Hypothalamus (tissue), 51 donors: ENCODE data around the gene HNRNPU.
A peak's percentile ranks its signal among the peaks of the same experiment; 100 is the strongest.
"Not testable (repeated sequence)": the region's sequence is repeated elsewhere in the genome, so short reads cannot be mapped to it uniquely, and the experiment has no call there.

ENCODE experiments used
- DNase-seq, 51 donors: peaks; one replicate each; lab custom pipeline; 2025; lab: John Stamatoyannopoulos, UW

The HNRNPU gene

GRCh38 chr1:244843148-244843978, 21.0 kb downstream of the HNRNPU start:
- no peak for DNase-seq

- no peak for DNase-seq
These were observed 22.9 kb downstream of the HNRNPU start for GRCh38 chr1:244841273-244841927.

- no peak for DNase-seq
These were observed 24.0 kb downstream of the HNRNPU start for GRCh38 chr1:244840219-244840794.

- DNase-seq: no peak
These were observed 24.7 kb downstream of the HNRNPU start for GRCh38 chr1:244839656-244840055.

GRCh38 chr1:244837597-244838258, 26.6 kb downstream of the HNRNPU start:
- peak in 1 of 51 donors; percentile 15 for DNase-seq

GRCh38 chr1:244836584-244836983, 27.8 kb downstream of the HNRNPU start:
- no peak for DNase-seq

- peak in 5 of 51 donors; percentile 12 to 77 (median 18) for DNase-seq
These were observed 28.2 kb downstream of the HNRNPU start for GRCh38 chr1:244836135-244836521.

DNA sequence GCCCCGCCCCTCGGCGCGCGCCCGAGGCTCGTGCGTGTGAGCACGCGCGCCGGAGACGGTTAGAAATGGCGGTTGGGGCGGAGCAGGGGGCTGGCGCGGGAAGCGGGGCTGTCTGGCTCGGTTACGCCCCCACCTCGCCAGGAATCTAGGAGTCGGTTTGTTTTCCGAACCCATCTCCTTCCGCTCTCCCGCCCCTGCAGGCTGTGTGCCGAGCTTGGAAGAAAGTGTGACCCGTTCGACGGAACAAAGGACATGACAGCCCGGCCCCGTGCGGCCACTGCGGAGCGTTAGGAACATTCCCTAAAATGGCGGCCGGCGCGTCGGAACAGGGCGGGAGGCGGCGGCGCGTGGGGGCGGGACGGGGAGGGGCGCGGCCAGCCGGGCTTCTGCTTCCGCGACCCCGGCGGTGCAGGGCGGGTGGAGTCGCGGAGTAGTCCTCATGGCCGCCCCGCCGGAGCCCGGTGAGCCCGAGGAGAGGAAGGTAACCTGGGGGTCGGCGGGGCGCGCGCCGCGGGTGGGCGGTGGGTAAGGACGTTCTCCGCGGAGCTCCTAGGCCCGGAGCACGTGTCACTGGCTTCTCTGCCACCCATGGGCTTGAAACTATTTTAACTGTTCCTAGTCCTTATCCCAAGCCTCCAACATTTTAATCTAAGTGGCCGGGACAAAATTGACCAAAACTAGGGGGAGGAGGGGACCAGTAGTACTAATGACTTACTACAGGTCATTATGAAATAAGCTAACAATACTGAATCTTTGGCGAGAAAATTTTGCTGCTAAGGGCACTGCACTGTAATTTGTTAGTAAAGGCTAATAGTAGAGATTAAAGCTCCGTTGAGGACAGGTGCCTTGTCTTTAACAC, 28.8 kb downstream of the HNRNPU start, which contains the start of gene COX20:
TSS of gene COX20 (plus strand) at position 383 of the 859 bp plus-strand sequence. CDS start at position 440, 57 bp downstream.
- peak; percentile 62 to 98 (median 92) for DNase-seq

DNA sequence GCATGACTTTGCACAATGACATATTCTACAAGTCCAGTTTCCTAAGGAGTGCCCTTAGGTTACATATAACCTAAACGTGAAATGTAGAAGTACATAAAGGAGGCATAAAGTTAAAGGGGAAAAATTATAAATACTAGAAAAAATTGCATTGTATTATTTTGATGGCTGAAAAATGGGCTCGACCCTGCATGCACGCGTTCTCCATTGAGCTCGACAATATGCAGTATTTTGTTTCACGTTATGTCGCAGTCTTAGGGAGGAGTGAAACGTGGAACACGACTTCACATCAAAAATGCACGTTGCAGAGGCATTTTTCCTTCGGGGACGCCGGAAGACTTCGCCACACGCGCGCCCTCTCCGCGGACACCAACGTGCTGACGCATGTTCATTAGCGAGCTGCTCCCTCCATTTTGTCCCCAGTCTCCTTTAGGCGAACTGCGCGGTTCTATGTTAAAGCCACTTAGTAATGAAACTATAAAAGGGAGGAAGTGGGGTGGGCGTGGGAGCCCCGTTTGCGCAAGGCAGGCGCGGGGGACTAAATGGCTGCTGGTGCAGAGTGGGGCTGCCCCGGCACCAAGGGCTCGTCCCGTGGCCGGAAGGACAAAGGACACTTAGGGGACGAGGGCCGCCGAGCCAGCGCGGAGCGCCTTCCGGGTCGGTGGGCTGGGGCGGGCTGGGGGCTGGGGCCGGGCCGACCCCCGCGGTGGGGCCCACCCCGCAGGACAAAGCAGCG, 29.6 kb downstream of the HNRNPU start:
- DNase-seq: peak in 33 of 51 donors; percentile 44 to 98 (median 91)

DNA sequence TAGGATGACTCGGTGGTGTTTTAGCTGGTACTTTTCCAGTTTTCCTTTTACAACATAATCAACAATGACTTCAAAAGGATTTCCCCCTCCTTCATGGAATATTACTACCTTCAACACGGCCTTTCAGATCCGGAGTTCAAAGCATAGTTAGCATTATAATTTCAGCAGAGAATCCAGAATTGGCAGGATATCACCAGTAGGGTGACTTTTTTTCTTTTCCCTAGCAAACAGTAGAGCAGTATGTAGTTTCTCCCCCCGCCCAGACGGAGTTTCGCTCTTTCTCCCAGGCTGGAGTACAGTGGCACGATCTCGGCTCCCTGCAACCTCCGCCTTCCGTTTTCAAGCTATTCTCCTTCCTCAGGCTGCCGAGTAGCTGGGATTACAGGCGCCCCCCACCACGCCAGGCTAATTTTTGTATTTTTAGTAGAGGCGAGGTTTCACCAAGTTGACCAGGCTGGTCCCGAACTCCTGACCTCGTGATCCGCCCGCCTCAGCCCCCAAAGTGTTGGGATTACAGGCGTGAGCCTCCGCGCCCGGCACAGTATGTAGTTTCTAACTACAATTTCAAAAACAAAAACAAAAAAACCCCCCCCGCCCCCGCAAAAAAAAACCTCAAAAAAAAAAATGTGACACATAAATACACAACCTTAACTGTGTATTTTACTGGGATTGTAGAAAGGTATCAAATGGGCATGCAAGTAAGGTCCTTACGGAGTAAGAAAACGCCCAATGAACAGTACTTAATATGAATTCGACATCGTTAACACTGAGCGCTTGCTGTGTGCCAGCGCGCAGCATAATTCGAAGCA, 30.4 kb downstream of the HNRNPU start:
- DNase-seq: peak in 36 of 51 donors; percentile 5 to 73 (median 30)

DNA sequence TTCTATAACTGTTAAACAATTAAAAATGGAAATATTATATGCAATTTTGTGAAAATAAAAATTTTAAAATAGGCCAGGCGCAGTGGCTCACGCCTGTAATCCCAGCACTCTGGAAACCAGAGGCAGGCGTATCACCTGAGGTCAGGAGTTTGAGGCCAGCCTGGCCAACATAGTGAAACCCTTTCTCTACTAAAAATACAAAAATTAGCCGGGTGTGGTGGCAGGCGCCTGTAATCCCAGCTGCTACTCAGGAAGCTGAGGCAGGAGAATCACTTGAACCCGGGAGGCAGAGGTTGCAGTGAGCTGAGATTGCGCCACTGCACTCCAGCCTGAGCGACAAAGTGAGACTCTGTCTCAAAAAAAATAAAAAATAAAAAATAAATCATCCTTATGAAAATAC, 31.1 kb downstream of the HNRNPU start:
- DNase-seq: not testable (repeated sequence)

- DNase-seq: no peak
These were observed 33.7 kb downstream of the HNRNPU start for GRCh38 chr1:244830639-244831038.

GRCh38 chr1:244826712-244827111, 37.6 kb downstream of the HNRNPU start:
- DNase-seq: no peak

DNA sequence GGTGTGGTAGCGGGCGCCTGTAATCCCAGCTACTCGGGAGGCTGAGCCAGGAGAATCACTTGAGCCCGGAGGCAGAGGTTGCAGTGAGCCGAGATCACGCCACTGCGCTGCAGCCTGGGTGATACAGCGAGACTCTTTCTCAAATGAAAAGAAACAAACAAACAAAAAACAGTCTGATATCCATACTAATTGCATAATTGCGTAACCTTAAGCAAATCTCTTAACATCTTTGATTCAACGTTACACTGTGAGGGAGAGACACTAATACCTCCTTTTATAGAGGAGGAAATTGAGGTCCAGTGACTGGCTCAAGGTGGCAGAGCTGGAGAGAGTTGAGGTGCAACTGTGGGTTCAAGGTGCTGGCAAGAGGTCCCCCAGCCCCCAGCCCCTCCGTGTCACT, 41.5 kb downstream of the HNRNPU start:
- no peak for DNase-seq

- DNase-seq: no peak
These were observed 43.2 kb downstream of the HNRNPU start for GRCh38 chr1:244821134-244821533.

GRCh38 chr1:244820131-244820530, 44.2 kb downstream of the HNRNPU start:
- no peak for DNase-seq

DNA sequence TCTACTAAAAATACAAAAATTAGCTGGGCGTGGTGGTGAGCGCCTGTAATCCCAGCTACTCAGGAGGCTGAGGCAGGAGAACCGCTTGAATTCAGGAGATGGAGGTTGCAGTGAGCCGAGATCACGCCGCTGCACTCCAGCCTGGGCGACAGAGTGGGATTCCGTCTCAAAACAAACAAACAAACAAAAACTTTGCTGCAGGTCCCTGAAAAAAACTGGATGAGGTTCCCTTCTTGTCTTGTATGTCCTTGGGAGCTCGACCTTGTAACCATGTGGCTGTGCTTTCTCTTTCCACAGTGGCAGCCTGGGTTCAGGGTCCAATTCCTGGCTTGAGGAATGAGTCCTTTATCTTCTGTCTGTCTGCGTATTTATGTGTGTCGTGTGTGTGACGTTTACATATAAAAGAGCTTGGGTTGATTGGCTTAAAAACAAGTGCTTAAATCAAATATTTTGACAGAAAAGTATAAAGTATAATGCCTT, 46.9 kb downstream of the HNRNPU start:
- no peak for DNase-seq

- no peak for DNase-seq
These were observed 48.7 kb downstream of the HNRNPU start for GRCh38 chr1:244815600-244816099.
